Stomach smooth muscle (tissue), 2 donors: ENCODE results near the gene ZSCAN29.
"Not testable (repeated sequence)": the region's sequence is repeated elsewhere in the genome, so short reads cannot be mapped to it uniquely, and the experiment has no call there.

Source experiments
- H3K27ac ChIP-seq: one replicate; pipeline ENCODE4 v1.7.0; 2013; ENCODE audit warnings: mild to moderate bottlenecking, low read length, inconsistent platforms
- H3K27me3 ChIP-seq, 2 donors: one replicate each; pipeline ENCODE4 v1.7.0; 2013; ENCODE audit warnings: low read length in 2 of 2; ENCODE audit not compliant: insufficient read depth in 2 of 2, control insufficient read depth in 1 of 2
- H3K36me3 ChIP-seq, 2 donors: one replicate each; pipeline ENCODE4 v1.7.0; 2013; ENCODE audit warnings: low read length in 2 of 2; ENCODE audit not compliant: control insufficient read depth in 2 of 2, insufficient read depth in 2 of 2
- H3K4me1 ChIP-seq: one replicate; pipeline ENCODE4 v1.7.0; 2013; ENCODE audit warnings: low read length; ENCODE audit not compliant: control insufficient read depth, insufficient read depth
- H3K4me3 ChIP-seq, 2 donors: one replicate each; pipeline ENCODE4 v1.7.0; 2013; ENCODE audit warnings: low read length in 2 of 2
- H3K9ac ChIP-seq, 2 donors: one replicate each; pipeline ENCODE4 v1.7.0; 2013; ENCODE audit warnings: low read length in 2 of 2, mild to moderate bottlenecking in 1 of 2
- H3K9me3 ChIP-seq, 2 donors: one replicate each; pipeline ENCODE4 v1.7.0; 2013; ENCODE audit warnings: low read length in 2 of 2; ENCODE audit not compliant: control insufficient read depth in 2 of 2
- donor health status: healthy.
- donor health status: Pancreatic carcinoma.

Gene ZSCAN29

DNA sequence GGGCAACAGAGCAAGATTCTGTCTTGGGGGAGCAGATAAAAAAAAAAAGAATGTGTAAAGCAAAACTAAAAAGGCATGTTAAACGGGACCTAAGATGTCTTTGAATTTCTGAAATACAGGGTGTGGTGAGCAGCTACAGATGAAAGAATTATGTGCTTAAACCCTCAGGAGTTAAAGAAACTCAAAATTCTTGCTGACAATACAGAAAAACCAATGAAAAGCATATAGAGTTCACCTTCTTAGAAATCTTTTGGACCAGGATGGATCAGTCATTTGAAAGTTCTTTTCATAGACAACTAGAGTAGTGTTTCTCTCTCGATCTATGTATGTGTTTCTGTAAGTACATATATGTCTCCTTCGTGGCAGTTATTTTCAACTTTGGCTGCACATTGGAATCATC lies 31.4 kb upstream of the ZSCAN29 start:
- Histone ChIP-seq H3K36me3 (peaks cover 37 to 44% of the 10 kb centered on the region in 2 donors), H3K27me3 (no peaks in the 10 kb centered on the region), H3K4me3 (no peak overlapping the region), H3K4me1 (peaks cover 6% of the 10 kb centered on the region), H3K9ac (no peak overlapping the region), H3K27ac (no peak overlapping the region), H3K9me3 (no peaks in the 10 kb centered on the region)

DNA sequence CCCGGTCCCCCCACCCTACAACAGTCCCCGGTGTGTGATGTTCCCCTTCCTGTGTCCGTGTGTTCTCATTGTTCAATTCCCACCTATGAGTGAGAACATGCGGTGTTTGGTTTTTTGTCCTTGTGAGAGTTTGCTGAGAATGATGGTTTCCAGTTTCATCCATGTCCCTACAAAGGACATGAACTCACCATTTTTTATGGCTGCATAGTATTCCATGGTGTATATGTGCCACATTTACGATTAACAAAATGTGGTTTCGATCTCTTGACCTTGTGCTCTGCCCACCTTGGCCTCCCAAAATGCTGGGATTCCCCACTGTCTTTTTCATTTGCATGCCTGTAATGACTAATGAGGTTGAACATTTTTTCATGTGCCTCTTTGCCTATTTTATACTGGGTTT lies 22.7 kb upstream of the ZSCAN29 start:
- H3K27me3 ChIP-seq, H3K4me3 ChIP-seq, H3K9me3 ChIP-seq, H3K4me1 ChIP-seq, H3K9ac ChIP-seq, H3K27ac ChIP-seq: not testable (repeated sequence)
- H3K36me3 ChIP-seq: peaks cover 19 to 28% of the 10 kb centered on the region in 2 donors

DNA sequence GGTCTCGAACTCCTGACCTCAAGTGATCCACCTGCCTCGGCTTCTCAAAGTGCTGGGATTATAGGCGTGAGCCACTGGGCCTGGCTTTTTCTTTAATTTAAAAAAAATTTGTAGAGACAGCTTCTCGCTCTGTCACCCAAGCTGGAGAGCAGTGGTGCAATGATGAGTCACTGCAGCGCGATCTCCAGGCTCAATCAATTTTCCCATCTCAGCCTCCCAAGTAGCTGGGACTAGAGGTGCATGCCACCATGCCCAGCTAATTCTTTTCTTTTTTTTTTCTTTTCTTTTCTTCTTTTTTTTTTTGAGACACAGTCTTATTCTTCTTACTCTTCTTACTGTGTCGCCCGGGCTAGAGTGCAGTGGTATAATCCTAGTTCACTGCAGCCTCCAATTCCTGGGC lies 19.9 kb upstream of the ZSCAN29 start:
- Histone ChIP-seq H3K27me3 (no peaks in the 10 kb centered on the region), H3K36me3 (peaks cover 20% of the 10 kb centered on the region in 2 donors)

DNA sequence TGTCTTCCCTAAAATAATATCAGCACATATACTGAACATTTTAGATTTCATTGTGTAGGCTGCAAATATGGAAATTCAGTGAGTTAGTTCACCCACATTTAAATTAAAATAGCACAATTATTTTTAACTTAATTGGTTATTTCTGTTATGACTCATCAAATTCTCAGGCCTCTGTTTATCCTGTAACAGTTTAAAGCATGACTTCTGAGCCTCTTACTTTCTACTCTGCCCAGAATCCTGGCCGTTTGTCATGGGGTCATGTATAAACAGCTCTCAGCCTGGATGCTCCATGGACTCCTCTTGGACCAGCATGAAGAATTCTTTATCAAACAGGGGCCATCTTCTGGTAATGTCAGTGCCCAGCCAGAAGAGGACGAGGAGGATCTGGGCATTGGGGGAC lies 12.2 kb upstream of the ZSCAN29 start:
- no peak overlapping the region for H3K27ac ChIP-seq
- no peaks in the 10 kb centered on the region for H3K9me3 ChIP-seq
- no peaks in the 10 kb centered on the region for H3K4me1 ChIP-seq
- peaks cover 24 to 25% of the 10 kb centered on the region in 2 donors for H3K36me3 ChIP-seq
- H3K4me3 ChIP-seq: no peak overlapping the region
- H3K9ac ChIP-seq: no peak overlapping the region
- no peaks in the 10 kb centered on the region for H3K27me3 ChIP-seq

More for the DNA sequence above, 19.9 kb upstream of the ZSCAN29 start:
- H3K4me1 ChIP-seq: no peaks in the 10 kb centered on the region
- H3K9me3 ChIP-seq: no peaks in the 10 kb centered on the region
- H3K4me3 ChIP-seq: no peak overlapping the region
- H3K9ac ChIP-seq: no peak overlapping the region
- no peak overlapping the region for H3K27ac ChIP-seq

GRCh38 chr15:43382310-43382709 lies 11.5 kb upstream of the ZSCAN29 start:
- Histone ChIP-seq H3K4me1 (no peaks in the 10 kb centered on the region), H3K27ac (no peak overlapping the region), H3K36me3 (peaks cover 22 to 26% of the 10 kb centered on the region in 2 donors), H3K9ac (no peak overlapping the region), H3K9me3 (no peaks in the 10 kb centered on the region), H3K4me3 (no peak overlapping the region), H3K27me3 (no peaks in the 10 kb centered on the region)

DNA sequence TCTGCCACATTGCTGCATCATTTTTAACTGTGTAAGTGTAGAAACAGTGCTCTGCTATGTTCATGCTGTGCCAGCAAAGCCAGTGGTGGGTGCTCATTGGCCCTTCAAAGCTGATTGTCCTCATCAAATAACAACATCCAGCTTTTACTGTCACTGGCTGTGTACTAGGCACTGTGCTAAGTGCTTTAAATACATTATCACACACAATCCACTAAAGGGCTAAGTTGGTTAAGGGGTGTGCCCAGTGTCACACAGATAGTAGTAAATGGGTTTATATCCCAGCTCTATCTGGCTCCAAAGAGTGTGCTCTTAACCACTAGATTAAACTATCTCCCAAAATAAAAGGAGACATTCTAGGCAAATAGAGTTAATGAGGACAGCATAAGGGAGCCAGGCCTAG lies 7.8 kb upstream of the ZSCAN29 start:
- peaks cover 13% of the 10 kb centered on the region in 2 donors for H3K36me3 ChIP-seq
- H3K4me1 ChIP-seq: no peaks in the 10 kb centered on the region
- H3K27ac ChIP-seq: no peak overlapping the region
- H3K9me3 ChIP-seq: no peaks in the 10 kb centered on the region
- H3K27me3 ChIP-seq: no peaks in the 10 kb centered on the region
- H3K9ac ChIP-seq: no peak overlapping the region
- no peak overlapping the region for H3K4me3 ChIP-seq

DNA sequence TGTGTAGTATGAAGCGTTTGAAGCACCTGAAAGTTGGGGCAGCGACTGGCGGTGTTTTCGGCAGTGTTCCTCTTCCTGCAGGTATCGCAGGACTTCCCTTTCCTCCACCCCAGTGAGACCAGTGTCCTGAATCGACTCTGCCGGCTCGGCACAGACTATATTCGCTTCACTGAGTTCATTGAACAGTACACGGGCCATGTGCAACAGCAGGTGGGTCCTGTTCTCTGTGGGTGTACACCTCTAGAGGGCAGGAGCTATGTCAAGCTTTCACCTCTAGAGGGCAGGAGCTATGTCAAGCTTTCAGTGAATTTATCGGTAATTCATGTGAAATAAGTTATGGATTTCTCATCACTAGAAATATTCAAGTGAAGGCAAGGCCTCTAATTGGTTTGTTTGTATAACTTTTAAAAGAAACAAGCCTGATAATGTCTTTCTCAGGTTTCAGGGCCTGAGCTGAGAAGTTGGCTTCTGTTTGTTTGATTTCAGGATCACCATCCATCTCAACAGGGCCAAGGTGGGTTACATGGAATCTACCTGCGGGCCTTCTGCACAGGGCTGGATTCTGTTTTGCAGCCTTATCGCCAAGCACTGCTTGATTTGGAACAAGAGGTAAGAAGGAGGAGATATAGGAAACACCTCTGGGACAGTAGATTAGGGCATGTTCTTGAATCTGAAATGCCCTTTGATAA lies 5.3 kb upstream of the ZSCAN29 start:
- peaks cover 8% of the 10 kb centered on the region for H3K4me1 ChIP-seq
- no peak overlapping the region for H3K27ac ChIP-seq
- no peak overlapping the region for H3K9ac ChIP-seq
- H3K36me3 ChIP-seq: peaks cover 8% of the 10 kb centered on the region in 2 donors
- no peaks in the 10 kb centered on the region for H3K9me3 ChIP-seq
- H3K27me3 ChIP-seq: no peaks in the 10 kb centered on the region
- H3K4me3 ChIP-seq: no peak overlapping the region

- no peak overlapping the region for H3K27ac ChIP-seq
- H3K9ac ChIP-seq: peak overlapping the region; percentile 69 to 90
- no peaks in the 10 kb centered on the region for H3K9me3 ChIP-seq
- peaks cover 25% of the 10 kb centered on the region for H3K4me1 ChIP-seq
- H3K36me3 ChIP-seq: peaks cover 19 to 22% of the 10 kb centered on the region in 2 donors
- peak overlapping the region; percentile 82 to 95 for H3K4me3 ChIP-seq
- no peaks in the 10 kb centered on the region for H3K27me3 ChIP-seq
These were observed 401 bp downstream of the ZSCAN29 start for GRCh38 chr15:43370310-43370974.

DNA sequence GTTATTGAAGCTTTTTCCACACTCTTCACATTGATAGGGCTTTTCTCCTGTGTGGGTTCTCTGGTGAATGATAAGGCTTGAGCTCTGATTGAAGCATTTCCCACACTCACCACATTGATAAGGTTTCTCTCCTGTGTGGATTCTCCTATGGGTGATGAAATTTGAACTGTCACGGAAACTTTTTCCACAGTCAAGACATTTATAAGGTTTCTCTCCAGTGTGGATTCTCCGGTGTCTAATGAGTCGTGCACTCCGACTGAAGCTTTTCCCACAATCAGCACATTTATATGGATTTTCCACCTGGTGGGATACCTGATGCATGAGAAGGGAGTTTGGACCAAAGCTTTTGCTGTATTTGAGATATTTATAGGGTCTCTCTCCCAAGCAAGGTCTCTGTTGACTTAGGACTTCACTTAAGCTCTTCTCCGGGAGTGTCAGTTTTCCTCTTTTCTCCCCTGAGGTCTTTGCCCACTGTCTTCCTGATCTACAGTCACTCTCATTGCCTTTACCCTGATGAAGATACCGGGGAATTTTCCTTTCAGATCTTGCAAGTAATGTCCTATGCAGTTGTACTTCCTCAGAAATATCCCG lies 9.4 kb downstream of the ZSCAN29 start:
- Histone ChIP-seq H3K27me3 (no peaks in the 10 kb centered on the region), H3K9ac (no peak overlapping the region), H3K36me3 (peaks cover 54 to 59% of the 10 kb centered on the region in 2 donors), H3K4me1 (no peaks in the 10 kb centered on the region), H3K27ac (no peak overlapping the region), H3K9me3 (peaks cover 31 to 32% of the 10 kb centered on the region in 2 donors), H3K4me3 (no peak overlapping the region)

- H3K9ac ChIP-seq: no peak overlapping the region
- peaks cover 49 to 53% of the 10 kb centered on the region in 2 donors for H3K36me3 ChIP-seq
- no peaks in the 10 kb centered on the region for H3K4me1 ChIP-seq
- H3K27me3 ChIP-seq: no peaks in the 10 kb centered on the region
- peaks cover 31 to 32% of the 10 kb centered on the region in 2 donors for H3K9me3 ChIP-seq
- no peak overlapping the region for H3K4me3 ChIP-seq
- H3K27ac ChIP-seq: no peak overlapping the region
These were observed 10.0 kb downstream of the ZSCAN29 start for GRCh38 chr15:43360821-43361220.
